PC-3 (cell line): ENCODE measurements around the gene GDF2. TPM values are rescaled to one million over a fixed set of nuclear protein-coding genes. Genes with fewer than 3 reads are reported as not detected.

Source experiments
- ATAC-seq: fragments of 200-7000 bp; cut with Tn5 transposase; 2 replicates; pipeline ENCODE4 v1.9.1; 2020; ENCODE audit warnings: mild to moderate bottlenecking, moderate library complexity
- BruUV-seq: library from RNA; stranded (reverse); fragments of 400-500 nt; replicated peaks from 2 replicates; lab custom pipeline; 2021; lab: Mats Ljungman, UMichigan
- CTCF ChIA-PET: fragments of 300-600 bp; sonication (Branson Sonifier 250); formaldehyde crosslinking; loops from one replicate; lab custom pipeline; 2022; ENCODE audit warnings: antibody characterized with exemption; lab: Charles Lee
- POLR2A ChIA-PET: fragments of 300-600 bp; sonication (Branson Sonifier 250); formaldehyde crosslinking; loops from one replicate; lab custom pipeline; 2022; ENCODE audit warnings: antibody characterized with exemption; ENCODE audit not compliant: unreplicated experiment; lab: Charles Lee
- DNase-seq: peaks from one replicate; pipeline ENCODE4 v3.0.0-alpha.2; 2015
- H2AFZ ChIP-seq: fragments of 300-600 bp; sonication (generic); 2 replicates; pipeline ENCODE4 v1.6.0; 2016; ENCODE audit warnings: antibody characterized with exemption, low read length
- H3F3A ChIP-seq: fragments of 300-600 bp; sonication (generic); one replicate; pipeline ENCODE4 v1.6.0; 2017; ENCODE audit warnings: antibody characterized with exemption, low read length, control low read depth, mild to moderate bottlenecking; ENCODE audit not compliant: unreplicated experiment
- H3K27ac ChIP-seq: fragments of 300-600 bp; sonication (generic); 2 replicates; pipeline ENCODE4 v1.5.1; 2016; ENCODE audit warnings: mild to moderate bottlenecking, low read length
- H3K27me3 ChIP-seq: fragments of 300-600 bp; sonication (generic); 2 replicates; pipeline ENCODE4 v1.6.1; 2016; ENCODE audit warnings: low read length, mixed read lengths
- H3K36me3 ChIP-seq: fragments of 300-600 bp; sonication (generic); 2 replicates; pipeline ENCODE4 v1.6.1; 2016; ENCODE audit warnings: low read depth, mixed run types, low read length, mixed read lengths
- H3K4me1 ChIP-seq: fragments of 300-600 bp; sonication (generic); 2 replicates; pipeline ENCODE4 v1.5.1; 2016; ENCODE audit warnings: low read length; ENCODE audit not compliant: insufficient read depth
- H3K4me2 ChIP-seq: fragments of 300-600 bp; sonication (generic); 2 replicates; pipeline ENCODE4 v1.6.0; 2016; ENCODE audit warnings: low read length
- H3K4me3 ChIP-seq: fragments of 300-600 bp; sonication (generic); 2 replicates; pipeline ENCODE4 v1.5.1; 2016; ENCODE audit warnings: mild to moderate bottlenecking, low read length, mixed read lengths
- H3K79me2 ChIP-seq: fragments of 300-600 bp; sonication (generic); 2 replicates; pipeline ENCODE4 v1.6.1; 2017; ENCODE audit warnings: low read length, mixed read lengths
- H3K9ac ChIP-seq: fragments of 300-600 bp; sonication (generic); 2 replicates; pipeline ENCODE4 v1.6.0; 2016; ENCODE audit warnings: mild to moderate bottlenecking, low read length
- H3K9me2 ChIP-seq: fragments of 300-600 bp; sonication (generic); replicated peaks from 2 replicates; pipeline ENCODE4 v1.6.1; 2016; ENCODE audit warnings: mixed run types, low read length, mixed read lengths
- H3K9me3 ChIP-seq: fragments of 300-600 bp; sonication (generic); 2 replicates; pipeline ENCODE4 v1.6.1; 2016; ENCODE audit warnings: low read length, mixed read lengths
- H4K20me1 ChIP-seq: fragments of 300-600 bp; sonication (generic); 2 replicates; pipeline ENCODE4 v1.6.1; 2016; ENCODE audit warnings: low read length, mixed read lengths
- CTCF ChIP-seq: fragments of 300-600 bp; sonication (generic); conservative IDR thresholded peaks from 2 replicates; pipeline ENCODE4 v1.5.1; 2017; ENCODE audit warnings: antibody characterized with exemption, low read depth, mild to moderate bottlenecking, low read length
- EZH2 ChIP-seq: fragments of 300-600 bp; sonication (generic); IDR thresholded peaks from one replicate; pipeline ENCODE4 v1.6.1; 2017; ENCODE audit warnings: antibody characterized with exemption, mild to moderate bottlenecking, low read length; ENCODE audit not compliant: unreplicated experiment
- EZH2phosphoT487 ChIP-seq: fragments of 300-600 bp; sonication (generic); IDR thresholded peaks from 2 replicates; pipeline ENCODE4 v1.6.1; 2018; ENCODE audit warnings: mild to moderate bottlenecking, antibody characterized with exemption, low read length, borderline replicate concordance
- intact Hi-C: fragments of 100-400 bp; cut with micrococcal nuclease; formaldehyde crosslinking; loops from 2 replicates; pipeline ENCODE4 v1.9.0; 2023
- total RNA-seq: library from RNA; depleted of rRNA; stranded (reverse); fragments of >200 nt; gene quantifications from 2 replicates; pipeline ENCODE4 v1.2.3, GENCODE V29; 2014

The GDF2 gene
- total RNA-seq, 1 experiment from 2014 or later: not detected

- intact Hi-C loops: no loop called here
Measured at GRCh38 chr10:47308775-47309174, 13.5 kb upstream of the GDF2 start.

GRCh38 chr10:47309408-47310089 lies 12.7 kb upstream of the GDF2 start:
- Histone ChIP-seq H3K9me3 (no peaks in the 10 kb centered on the region), H3F3A (no peaks in the 10 kb centered on the region), H3K9ac (no peak overlapping the region), H3K27ac (no peak overlapping the region), H4K20me1 (no peaks in the 10 kb centered on the region), H3K9me2 (no peaks in the 10 kb centered on the region), H3K36me3 (no peaks in the 10 kb centered on the region), H3K4me1 (peaks cover 10% of the 10 kb centered on the region), H3K27me3 (no peaks in the 10 kb centered on the region), H3K4me3 (no peak overlapping the region), H2AFZ (no peak overlapping the region), H3K4me2 (no peak overlapping the region), H3K79me2 (no peaks in the 10 kb centered on the region)
- ChIA-PET POLR2A (no interaction called here), CTCF (no interaction called here)
- TF ChIP-seq EZH2phosphoT487 (no peak), CTCF (peak; percentile 57), EZH2 (no peak)
- BruUV-seq: no TSS peak
- DNase-seq (peak; percentile 9), ATAC-seq (no peak)
- intact Hi-C loops: no loop called here

More at GRCh38 chr10:47308775-47309174, 13.5 kb upstream of the GDF2 start:
- H3K4me2 ChIP-seq: no peak overlapping the region
- ATAC-seq: no peak
- H3K36me3 ChIP-seq: no peaks in the 10 kb centered on the region
- no peaks in the 10 kb centered on the region for H3K9me3 ChIP-seq
- H4K20me1 ChIP-seq: no peaks in the 10 kb centered on the region
- no peak overlapping the region for H2AFZ ChIP-seq
- H3F3A ChIP-seq: no peaks in the 10 kb centered on the region
- H3K9ac ChIP-seq: no peak overlapping the region
- POLR2A ChIA-PET: no interaction called here
- no peaks in the 10 kb centered on the region for H3K9me2 ChIP-seq
- H3K4me1 ChIP-seq: peaks cover 10% of the 10 kb centered on the region
- TF ChIP-seq CTCF: no peak
- no peak for TF ChIP-seq EZH2
- no peak for TF ChIP-seq EZH2phosphoT487
- no peaks in the 10 kb centered on the region for H3K27me3 ChIP-seq
- H3K4me3 ChIP-seq: no peak overlapping the region
- H3K27ac ChIP-seq: no peak overlapping the region
- H3K79me2 ChIP-seq: no peaks in the 10 kb centered on the region
- DNase-seq: no peak
- CTCF ChIA-PET: no interaction called here
- no TSS peak for BruUV-seq

GRCh38 chr10:47310090-47310505 lies 12.2 kb upstream of the GDF2 start:
- Histone ChIP-seq H2AFZ (no peak overlapping the region), H3F3A (no peaks in the 10 kb centered on the region), H3K4me3 (no peak overlapping the region), H3K9me3 (no peaks in the 10 kb centered on the region), H3K36me3 (no peaks in the 10 kb centered on the region), H3K79me2 (no peaks in the 10 kb centered on the region), H3K27me3 (no peaks in the 10 kb centered on the region), H3K4me2 (no peak overlapping the region), H3K4me1 (peaks cover 10% of the 10 kb centered on the region), H3K9ac (no peak overlapping the region), H3K9me2 (no peaks in the 10 kb centered on the region), H3K27ac (no peak overlapping the region), H4K20me1 (no peaks in the 10 kb centered on the region)
- intact Hi-C loops: no loop called here
- ATAC-seq (no peak), DNase-seq (no peak)
- BruUV-seq: no TSS peak
- TF ChIP-seq EZH2phosphoT487 (no peak), EZH2 (no peak), CTCF (no peak)
- ChIA-PET POLR2A (no interaction called here), CTCF (no interaction called here)
